Astrocyte (in vitro differentiated cells and primary cell): Measurements from ENCODE around the gene EYA2.

ENCODE experiments used
- CTCF ChIP-seq: IDR thresholded peaks from 2 replicates; pipeline ENCODE4 v1.5.1; 2011; ENCODE audit warnings: low read depth, mild to moderate bottlenecking, inconsistent platforms, low read length, moderate library complexity; ENCODE audit not compliant: insufficient read depth
- EZH2 ChIP-seq: IDR thresholded peaks from 2 replicates; pipeline ENCODE4 v1.6.1; 2012; ENCODE audit warnings: mild to moderate bottlenecking, low read length, inconsistent platforms; ENCODE audit not compliant: insufficient read depth

- TF ChIP-seq CTCF (no peak), EZH2 (no peak)
Measured at GRCh38 chr20:47050996-47051395, 156.4 kb downstream of the EYA2 start.
